ENCODE measurements around the gene TEAD1. TPM values are rescaled to one million over a fixed set of nuclear protein-coding genes. Genes with fewer than 3 reads are reported as not detected.

TEAD1 gene
- total and polyA plus RNA-seq, 9 of the 15 experiments (the other 6 are each of a cell fraction or from before 2014, with no cell fraction given) = 1.7 to 17.7 (median 10.8) TPM

GRCh38 chr11:12706545-12707499 is 32.6 kb downstream of the TEAD1 start (continued):
- TF ChIP-seq REST (IDR thresholded peaks at IDR 0.05; ENCODE audit: borderline replicate concordance) (peak; percentile 13; the same call in 1 of the 2 replicates), REST (CRISPR knock-in tag; IDR thresholded peaks at IDR 0.05; ENCODE audit: low read depth) (no peak), ATF1 (CRISPR knock-in tag; IDR thresholded peaks at IDR 0.05) (no peak), ATF1 (tag; IDR thresholded peaks at IDR 0.05) (0 out of 2 replicates have a peak, but pooled peaks have one; percentile 9), ARID1B (IDR thresholded peaks at IDR 0.05) (peak; percentile 69), FOSL1 (tag; conservative IDR thresholded peaks at IDR 0.05) (0 out of 2 replicates have a peak, but pooled peaks have one; percentile 20), MNT (conservative IDR thresholded peaks at IDR 0.05) (peak in 1 of 2 experiments; percentile 42; a peak in 1 of 4 replicates), CREB3 (tag; conservative IDR thresholded peaks at IDR 0.05; ENCODE audit: low read depth) (0 out of 2 replicates have a peak, but pooled peaks have one; percentile 27), ELK3 (CRISPR knock-in tag; IDR thresholded peaks at IDR 0.05) (no peak), SMAD4 (CRISPR knock-in tag; conservative IDR thresholded peaks at IDR 0.05) (no peak), ARID3A (IDR thresholded peaks at IDR 0.05; ENCODE audit: borderline replicate concordance, low read depth, low read length) (0 out of 2 replicates have a peak, but pooled peaks have one; percentile 23)
